ENCODE measurements around the gene KDM4F. TPM values are rescaled to one million over a fixed set of nuclear protein-coding genes. Genes with fewer than 3 reads are reported as not detected.
"Not testable (repeated sequence)": the region's sequence is repeated elsewhere in the genome, so short reads cannot be mapped to it uniquely, and the experiment has no call there.

The KDM4F gene
- total RNA-seq, 6 experiments from 2014 or later: not detected

- no peaks in the 10 kb centered on the region for H3K9me3 Mint-ChIP-seq
- no peaks in the 10 kb centered on the region for H3K36me3 Mint-ChIP-seq (ENCODE audit: low read depth)
- H3K27ac Mint-ChIP-seq: no peak within 1 kb of the TSS
- peaks cover 4% of the 10 kb centered on the region; the same call in 1 of the 2 replicates for H3K27me3 Mint-ChIP-seq (ENCODE audit: insufficient read depth)
- no peak within 1 kb of the TSS for H3K4me3 Mint-ChIP-seq
- TF ChIP-seq CTCF (IDR thresholded peaks at IDR 0.05): no peak
- DNase-seq: no peak
- H3K4me1 Mint-ChIP-seq (ENCODE audit: low read depth): no peaks in the 10 kb centered on the region
Observed at GRCh38 chr11:95024958-95025357, 24.3 kb upstream of the KDM4F start, which contains the start of gene KDM4E. KDM4E (plus strand) TSS chr11:95025258; CDS start chr11:95025558, 300 bp downstream.

GRCh38 chr11:95025594-95025993, 23.6 kb upstream of the KDM4F start:
- H3K27ac Mint-ChIP-seq; H3K27me3 Mint-ChIP-seq (ENCODE audit: insufficient read depth): not testable (repeated sequence)

GRCh38 chr11:95028357-95028756, 20.9 kb upstream of the KDM4F start:
- TF ChIP-seq CTCF (IDR thresholded peaks at IDR 0.05): no peak
- Mint-ChIP-seq H3K27me3 (ENCODE audit: insufficient read depth) (peaks cover 9% of the 10 kb centered on the region; the same call in 1 of the 2 replicates), H3K4me1 (ENCODE audit: low read depth) (no peaks in the 10 kb centered on the region), H3K4me3 (no peak overlapping the region), H3K9me3 (no peaks in the 10 kb centered on the region), H3K27ac (no peak overlapping the region), H3K36me3 (ENCODE audit: low read depth) (no peaks in the 10 kb centered on the region)
- DNase-seq: no peak

More at GRCh38 chr11:95025594-95025993, 23.6 kb upstream of the KDM4F start:
- H3K9me3 Mint-ChIP-seq; H3K4me1 Mint-ChIP-seq (ENCODE audit: low read depth); H3K36me3 Mint-ChIP-seq (ENCODE audit: low read depth); DNase-seq; H3K4me3 Mint-ChIP-seq: not testable (repeated sequence)

- no peak for DNase-seq
- no peak overlapping the region for H3K4me3 Mint-ChIP-seq
- no peak for TF ChIP-seq CTCF (IDR thresholded peaks at IDR 0.05)
- no peak overlapping the region for H3K27ac Mint-ChIP-seq
- H3K27me3 Mint-ChIP-seq (ENCODE audit: insufficient read depth): peaks cover 5% of the 10 kb centered on the region; the same call in 1 of the 2 replicates
- no peaks in the 10 kb centered on the region for H3K36me3 Mint-ChIP-seq (ENCODE audit: low read depth)
- H3K4me1 Mint-ChIP-seq (ENCODE audit: low read depth): no peaks in the 10 kb centered on the region
- no peaks in the 10 kb centered on the region for H3K9me3 Mint-ChIP-seq
Observed at GRCh38 chr11:95033051-95033450, 16.2 kb upstream of the KDM4F start.

- no peaks in the 10 kb centered on the region for H3K36me3 Mint-ChIP-seq (ENCODE audit: low read depth)
- H3K4me1 Mint-ChIP-seq (ENCODE audit: low read depth): no peaks in the 10 kb centered on the region
- H3K27ac Mint-ChIP-seq: no peak overlapping the region
- H3K27me3 Mint-ChIP-seq (ENCODE audit: insufficient read depth): peaks cover 7% of the 10 kb centered on the region; the same call in 1 of the 2 replicates
- H3K4me3 Mint-ChIP-seq: no peak overlapping the region
- H3K9me3 Mint-ChIP-seq: no peaks in the 10 kb centered on the region
- no peak for TF ChIP-seq CTCF (IDR thresholded peaks at IDR 0.05)
- no peak for DNase-seq
Observed at GRCh38 chr11:95035316-95035715, 13.9 kb upstream of the KDM4F start.

- H3K4me1 Mint-ChIP-seq (ENCODE audit: low read depth): not testable (repeated sequence)
Observed at GRCh38 chr11:95037356-95038035, 11.7 kb upstream of the KDM4F start.

More at GRCh38 chr11:95037356-95038035, 11.7 kb upstream of the KDM4F start:
- H3K36me3 Mint-ChIP-seq (ENCODE audit: low read depth); H3K9me3 Mint-ChIP-seq; H3K4me3 Mint-ChIP-seq; DNase-seq; H3K27ac Mint-ChIP-seq: not testable (repeated sequence)
- peaks cover 10% of the 10 kb centered on the region; the same call in 1 of the 2 replicates for H3K27me3 Mint-ChIP-seq (ENCODE audit: insufficient read depth)
